GM19455 (cell line): Measurements from ENCODE around the gene MINK1.
"Not testable (repeated sequence)": the region's sequence is repeated elsewhere in the genome, so short reads cannot be mapped to it uniquely, and the experiment has no call there.

Experiments used
- ATAC-seq: cut with Tn5 transposase; IDR thresholded peaks from one replicate; pipeline ENCODE4 v1.9.1; 2021; ENCODE audit not compliant: unreplicated experiment

MINK1 gene

GRCh38 chr17:4926577-4927335 is 93.6 kb downstream of the MINK1 start:
- not testable (repeated sequence) for ATAC-seq

DNA sequence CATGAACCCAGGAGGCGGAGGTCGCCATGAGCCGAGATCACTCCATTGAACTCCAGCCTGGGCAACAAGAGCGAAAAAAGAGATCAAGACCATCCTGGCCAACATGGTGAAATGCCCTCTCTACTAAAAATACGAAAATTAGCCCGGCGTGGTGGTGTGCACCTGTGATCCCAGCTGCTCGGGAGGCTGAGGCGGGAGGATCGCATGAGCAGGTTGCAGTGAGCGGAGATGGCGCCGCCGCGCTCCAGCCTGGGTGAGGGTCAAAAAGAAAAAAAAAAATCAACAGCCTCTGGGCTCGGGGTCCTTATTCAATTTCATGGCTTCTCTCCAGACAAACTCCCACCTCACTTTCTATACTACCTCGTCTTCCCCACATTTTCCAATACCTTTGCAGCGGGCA is 95.7 kb downstream of the MINK1 start:
- no peak for ATAC-seq

- ATAC-seq, result no peak
Measured at GRCh38 chr17:4931963-4932362, 98.8 kb downstream of the MINK1 start, which contains the start of gene GP1BA. GP1BA (plus strand) TSS chr17:4932277; CDS start chr17:4932605, 328 bp downstream.

DNA sequence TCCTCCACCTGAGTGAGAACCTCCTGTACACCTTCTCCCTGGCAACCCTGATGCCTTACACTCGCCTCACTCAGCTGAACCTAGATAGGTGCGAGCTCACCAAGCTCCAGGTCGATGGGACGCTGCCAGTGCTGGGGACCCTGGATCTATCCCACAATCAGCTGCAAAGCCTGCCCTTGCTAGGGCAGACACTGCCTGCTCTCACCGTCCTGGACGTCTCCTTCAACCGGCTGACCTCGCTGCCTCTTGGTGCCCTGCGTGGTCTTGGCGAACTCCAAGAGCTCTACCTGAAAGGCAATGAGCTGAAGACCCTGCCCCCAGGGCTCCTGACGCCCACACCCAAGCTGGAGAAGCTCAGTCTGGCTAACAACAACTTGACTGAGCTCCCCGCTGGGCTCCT is 99.6 kb downstream of the MINK1 start:
- no peak for ATAC-seq

GRCh38 chr17:4933646-4934045 is 100.5 kb downstream of the MINK1 start:
- ATAC-seq, result no peak

GRCh38 chr17:4934173-4934979 is 101.2 kb downstream of the MINK1 start:
- ATAC-seq, result no peak

DNA sequence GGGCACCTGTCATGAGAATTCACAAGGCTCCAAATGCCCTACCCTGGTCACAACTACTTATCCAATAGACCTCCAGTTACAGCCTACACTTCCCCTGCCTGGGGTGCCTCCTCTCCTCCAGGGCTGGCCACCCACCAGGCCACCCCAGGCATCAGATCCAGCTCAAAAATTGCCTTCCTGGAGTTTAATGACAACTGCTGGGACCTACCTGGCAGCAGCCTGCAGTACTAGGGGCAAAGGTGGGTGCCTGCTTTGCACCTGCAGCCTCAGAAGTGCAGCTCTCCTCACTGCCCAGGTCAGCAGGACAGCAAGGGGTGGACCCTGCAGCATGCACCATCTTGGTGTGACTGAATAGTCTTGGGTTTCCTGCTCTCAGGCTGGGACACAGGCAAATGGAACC is 102.5 kb downstream of the MINK1 start:
- no peak for ATAC-seq

DNA sequence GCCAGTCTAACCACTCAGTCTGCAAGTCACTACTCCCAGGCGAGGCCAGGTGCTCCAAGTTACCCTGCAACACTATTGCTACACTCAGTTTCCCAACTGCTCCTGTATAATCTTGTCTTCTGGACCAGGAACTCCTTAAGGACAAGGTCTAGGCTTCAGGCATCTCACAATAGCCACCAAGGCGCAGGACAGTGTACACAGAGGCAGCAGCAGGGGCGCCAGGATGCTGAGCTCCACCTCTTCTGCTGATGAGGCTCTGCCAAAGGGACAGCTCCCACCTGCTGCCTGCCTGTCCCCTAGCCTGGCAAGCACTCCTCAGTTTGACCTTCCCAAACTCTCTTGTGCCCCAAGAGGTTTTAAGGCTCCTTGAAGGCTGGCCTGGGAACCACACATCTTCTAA is 103.3 kb downstream of the MINK1 start:
- no peak for ATAC-seq

GRCh38 chr17:4937553-4937952 is 104.4 kb downstream of the MINK1 start:
- no peak for ATAC-seq

GRCh38 chr17:4938069-4938491 is 104.9 kb downstream of the MINK1 start:
- ATAC-seq, result no peak

- ATAC-seq, result no peak
Measured at GRCh38 chr17:4938688-4939545, 105.8 kb downstream of the MINK1 start.

DNA sequence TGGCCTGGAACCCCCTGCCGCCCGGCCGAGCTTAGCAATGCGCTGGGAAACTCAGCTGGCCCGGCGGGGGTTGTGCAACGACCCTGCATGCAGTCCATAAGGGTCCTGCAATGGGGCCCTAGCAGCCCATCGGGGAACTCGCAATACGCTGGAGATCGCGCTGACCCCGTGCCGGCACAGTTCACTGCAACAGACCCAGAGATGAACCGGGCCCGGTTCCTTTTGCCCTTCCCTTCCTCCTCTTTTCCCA is 106.3 kb downstream of the MINK1 start:
- ATAC-seq, result peak; percentile 32

- peak; percentile 65 for ATAC-seq
Measured at GRCh38 chr17:4939796-4940554, 106.8 kb downstream of the MINK1 start, which contains the start of the genes RNF167 and SLC25A11. RNF167 (plus strand) TSS chr17:4940268; CDS start chr17:4940910, 642 bp downstream. SLC25A11 (minus strand) TSS chr17:4940046; CDS start chr17:4939910, 136 bp downstream.

- no peak for ATAC-seq
Measured at GRCh38 chr17:4940555-4941318, 107.6 kb downstream of the MINK1 start.

DNA sequence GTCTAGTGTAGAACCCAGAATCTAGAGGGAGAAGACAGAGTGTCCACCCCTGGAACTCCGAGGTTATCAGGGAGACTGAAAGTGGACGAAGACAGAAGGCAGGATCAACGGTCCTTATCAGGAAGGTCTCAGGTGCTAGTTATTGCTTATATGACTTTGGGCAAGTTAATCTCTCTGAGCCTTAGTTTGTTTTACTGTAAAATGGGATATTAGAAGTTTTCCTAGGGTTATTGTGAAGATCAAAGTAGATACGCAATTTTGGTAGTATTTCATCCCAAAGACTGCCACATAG is 108.1 kb downstream of the MINK1 start:
- ATAC-seq, result no peak

GRCh38 chr17:4942760-4943508 is 109.8 kb downstream of the MINK1 start:
- no peak for ATAC-seq

DNA sequence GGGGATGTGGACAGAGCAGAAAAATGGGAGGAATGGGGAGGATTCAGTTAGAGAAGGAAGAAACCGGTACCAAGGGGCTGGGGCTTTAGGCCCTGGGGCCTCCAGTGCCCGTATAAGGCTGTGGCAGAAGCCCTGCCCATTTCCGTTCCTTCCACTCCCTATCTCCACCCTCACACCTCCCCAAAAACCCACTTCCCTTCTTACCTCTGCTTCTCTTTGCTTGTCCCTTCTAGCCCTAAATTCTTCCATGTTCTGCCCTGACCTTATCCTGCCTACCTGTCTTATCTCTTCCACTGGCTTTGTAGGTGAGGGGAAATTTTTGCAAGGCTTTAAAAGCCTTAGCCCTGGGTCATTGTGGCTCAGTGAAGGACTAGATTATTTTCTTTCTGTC is 111.0 kb downstream of the MINK1 start:
- ATAC-seq, result no peak

DNA sequence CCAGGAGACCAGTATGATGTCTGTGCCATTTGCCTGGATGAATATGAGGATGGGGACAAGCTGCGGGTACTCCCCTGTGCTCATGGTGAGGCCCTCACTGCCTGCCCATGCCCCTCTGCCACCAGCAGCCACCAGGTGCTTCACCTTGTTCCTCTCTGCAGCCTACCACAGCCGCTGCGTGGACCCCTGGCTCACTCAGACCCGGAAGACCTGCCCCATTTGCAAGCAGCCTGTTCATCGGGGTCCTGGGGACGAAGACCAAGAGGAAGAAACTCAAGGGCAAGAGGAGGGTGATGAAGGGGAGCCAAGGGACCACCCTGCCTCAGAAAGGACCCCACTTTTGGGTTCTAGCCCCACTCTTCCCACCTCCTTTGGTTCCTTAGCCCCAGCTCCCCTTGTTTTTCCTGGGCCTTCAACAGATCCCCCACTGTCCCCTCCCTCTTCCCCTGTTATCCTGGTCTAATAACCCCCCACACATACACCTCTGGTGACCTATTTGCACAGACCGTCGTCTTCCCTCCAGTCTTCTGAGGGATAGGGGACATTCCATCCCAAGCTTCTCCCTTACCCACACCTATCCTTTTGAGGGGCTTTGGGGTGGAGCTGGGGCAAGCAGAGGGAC is 111.5 kb downstream of the MINK1 start:
- no peak for ATAC-seq
